GM12873 (cell line): Measurements from ENCODE around the gene ELF3.

Experiments
- CTCF ChIP-seq: IDR thresholded peaks from 2 replicates; pipeline ENCODE4 v1.5.1; 2012; ENCODE audit warnings: low read depth, mild to moderate bottlenecking, moderate library complexity, low read length, control low read depth; ENCODE audit not compliant: insufficient read depth; ENCODE audit errors: missing control alignments

The ELF3 gene

DNA sequence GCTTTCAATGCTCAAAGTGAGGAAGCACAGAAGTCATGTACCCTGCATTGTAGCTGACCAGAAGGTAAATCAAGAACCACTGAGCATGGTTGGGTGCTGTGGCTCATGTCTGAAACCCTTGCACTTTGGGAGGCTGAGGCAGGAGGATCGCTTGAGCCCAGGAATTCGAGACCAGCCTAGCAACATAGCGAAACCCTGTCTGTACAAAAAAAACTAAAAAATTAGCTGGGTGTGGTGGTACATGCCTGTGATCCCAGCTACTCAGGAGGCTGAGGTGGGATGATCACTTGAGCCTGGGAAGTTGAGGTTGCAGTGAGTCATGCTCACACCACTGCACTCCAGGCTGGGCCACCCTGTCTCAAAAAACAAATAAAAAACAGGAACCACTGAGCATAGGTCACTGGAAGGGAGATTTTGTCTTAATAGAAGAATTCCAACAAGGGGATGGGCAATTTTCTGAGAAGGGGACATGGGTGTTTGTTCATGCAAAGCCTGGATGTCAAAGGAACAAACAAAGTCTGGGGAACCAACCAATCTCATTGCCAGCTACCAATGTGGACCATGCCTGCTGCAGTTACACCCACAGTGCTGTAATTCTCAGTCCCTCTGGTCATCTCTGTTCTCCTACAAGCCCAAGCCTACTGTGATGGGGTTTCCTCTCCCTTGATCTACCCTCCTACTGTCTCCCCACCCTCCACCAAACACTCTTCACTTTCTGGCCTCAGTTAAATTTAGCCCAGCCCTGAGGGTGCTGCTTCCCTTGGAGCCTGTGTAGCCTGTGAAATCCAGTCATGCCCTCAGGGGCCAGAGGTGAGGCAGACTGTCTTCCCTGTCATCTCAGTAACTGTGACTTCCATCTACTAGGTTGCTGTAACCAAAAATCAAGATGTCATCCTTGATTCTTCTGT lies 47.9 kb downstream of the ELF3 start:
- TF ChIP-seq CTCF: no peak

- TF ChIP-seq CTCF: no peak
These were observed 50.7 kb downstream of the ELF3 start for GRCh38 chr1:202061055-202061454.

- no peak for TF ChIP-seq CTCF
These were observed 52.7 kb downstream of the ELF3 start for GRCh38 chr1:202063093-202063492.
